C4-2B (cell line): ENCODE results near the gene BTBD2.

ENCODE experiments used
- CTCF ChIP-seq: fragments of 450-650 bp; conservative IDR thresholded peaks from 2 replicates; pipeline ENCODE4 v1.5.1; 2017; ENCODE audit warnings: mild to moderate bottlenecking
- ZFX ChIP-seq: fragments of 450-650 bp; IDR thresholded peaks from 2 replicates; pipeline ENCODE4 v1.6.1; 2017

DNA sequence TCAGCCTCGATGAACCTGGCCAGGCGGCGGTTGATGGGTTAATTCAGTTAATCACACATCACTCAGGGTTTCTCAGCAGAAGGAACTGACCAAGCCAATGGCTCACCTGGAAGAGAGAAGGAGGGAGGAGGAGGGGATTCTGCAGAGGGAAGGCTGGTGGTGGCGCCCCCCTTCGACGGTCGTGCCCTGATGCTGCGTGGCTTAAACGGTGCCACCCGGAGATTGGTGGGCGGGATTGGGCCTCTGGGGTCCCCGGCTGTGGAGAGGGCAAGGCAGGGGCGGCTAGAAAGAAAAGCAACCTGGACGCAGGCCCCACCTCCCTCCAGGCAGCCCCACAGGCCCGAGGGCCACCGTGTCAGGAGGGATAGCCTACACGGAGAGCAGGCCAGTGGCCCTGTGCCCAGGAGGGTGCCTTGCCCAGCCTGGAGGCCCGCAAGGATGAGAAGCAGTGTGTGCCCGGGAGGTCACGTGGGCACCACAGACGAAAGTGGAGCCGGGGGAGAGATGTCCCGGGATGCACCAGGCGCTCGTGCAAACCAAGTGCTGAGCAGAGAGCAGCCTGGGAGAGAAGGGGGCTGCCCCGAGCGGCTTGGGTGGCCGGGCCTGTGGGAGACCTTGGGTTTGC is 58.5 kb downstream of the BTBD2 start:
- TF ChIP-seq CTCF (no peak), ZFX (no peak)
